Karpas-422 (cell line): Measurements from ENCODE around the gene LAIR1. TPM values are rescaled to one million over a fixed set of nuclear protein-coding genes. Genes with fewer than 3 reads are reported as not detected.

Experiments
- DNase-seq: peaks from one replicate; pipeline ENCODE4 v3.0.0-alpha.2; 2015
- H2AFZ ChIP-seq: fragments of 200-600 bp; sonication (generic); 2 replicates; pipeline ENCODE4 v1.6.1; 2014; ENCODE audit warnings: antibody characterized with exemption, low read length, mixed read lengths
- H3K27ac ChIP-seq: fragments of 200-600 bp; sonication (generic); 2 replicates; pipeline ENCODE4 v1.5.1; 2014; ENCODE audit warnings: mild to moderate bottlenecking, low read length, moderate library complexity
- H3K27me3 ChIP-seq: fragments of 200-600 bp; sonication (generic); 2 replicates; pipeline ENCODE4 v1.6.1; 2014; ENCODE audit warnings: low read length, mixed read lengths
- H3K36me3 ChIP-seq: fragments of 200-600 bp; sonication (generic); 2 replicates; pipeline ENCODE4 v1.6.1; 2014; ENCODE audit warnings: low read length, mixed read lengths; ENCODE audit not compliant: insufficient read depth
- H3K4me1 ChIP-seq: fragments of 200-600 bp; sonication (generic); 2 replicates; pipeline ENCODE4 v1.6.1; 2014; ENCODE audit warnings: mild to moderate bottlenecking, low read length, mixed read lengths
- H3K4me2 ChIP-seq: fragments of 200-600 bp; sonication (generic); 2 replicates; pipeline ENCODE4 v1.6.1; 2014; ENCODE audit warnings: low read length, low read depth, mild to moderate bottlenecking; ENCODE audit not compliant: poor library complexity, severe bottlenecking
- H3K4me3 ChIP-seq: fragments of 200-600 bp; sonication (generic); 2 replicates; pipeline ENCODE4 v1.5.1; 2014; ENCODE audit warnings: mild to moderate bottlenecking, antibody characterized with exemption, low read length, mixed read lengths
- H3K79me2 ChIP-seq: fragments of 200-600 bp; sonication (generic); 2 replicates; pipeline ENCODE4 v1.6.1; 2014; ENCODE audit warnings: mild to moderate bottlenecking, low read length, mixed read lengths
- H3K9ac ChIP-seq: fragments of 200-600 bp; sonication (generic); 2 replicates; pipeline ENCODE4 v1.6.0; 2014; ENCODE audit warnings: low read length
- H3K9me2 ChIP-seq: fragments of 200-600 bp; sonication (generic), shearing (Covaris generic); replicated peaks from 2 replicates; pipeline ENCODE4 v1.6.0; 2014; ENCODE audit warnings: mild to moderate bottlenecking, low read length, moderate library complexity; ENCODE audit not compliant: insufficient read depth
- H3K9me3 ChIP-seq: fragments of 300-700, 200-600 bp; sonication (generic); 2 replicates; pipeline ENCODE4 v1.6.1; 2014; ENCODE audit warnings: low read length, mixed read lengths
- H4K20me1 ChIP-seq: fragments of 200-600 bp; sonication (generic); 2 replicates; pipeline ENCODE4 v1.6.1; 2014; ENCODE audit warnings: mild to moderate bottlenecking, antibody characterized with exemption, low read length, low read depth; ENCODE audit not compliant: insufficient read depth
- total RNA-seq: library from RNA; depleted of rRNA; stranded (reverse); fragments of >200 nt; shearing (Covaris generic); gene quantifications from 2 replicates; pipeline ENCODE4 v1.2.3, GENCODE V29; 2014; ENCODE audit warnings: low replicate concordance

Gene LAIR1
- total RNA-seq, 1 experiment from 2014 or later: 0.15 TPM

DNA sequence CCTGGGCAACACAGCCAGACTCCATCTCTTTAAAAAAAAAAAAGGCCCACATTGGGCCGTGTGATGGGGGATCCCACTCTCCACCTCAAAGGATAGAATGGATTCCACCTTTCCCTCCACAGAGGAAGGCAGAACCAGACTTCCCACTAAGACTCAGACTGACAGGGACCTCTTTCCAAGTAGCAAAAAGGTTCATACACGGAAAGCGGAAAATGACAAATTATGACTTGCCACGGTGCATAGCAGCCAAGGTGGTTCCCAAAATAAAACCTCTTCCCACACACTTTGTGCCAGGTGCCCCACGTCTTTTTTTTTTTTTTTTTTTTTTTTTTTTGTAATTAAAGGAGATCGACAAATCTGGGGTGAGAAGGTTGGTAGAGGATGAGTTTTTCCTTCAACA is 36.2 kb upstream of the LAIR1 start:
- no peak overlapping the region for H3K4me2 ChIP-seq
- no peak overlapping the region for H3K27ac ChIP-seq
- H3K4me3 ChIP-seq: no peak overlapping the region
- H3K9me3 ChIP-seq: no peaks in the 10 kb centered on the region
- no peaks in the 10 kb centered on the region for H3K36me3 ChIP-seq
- no peaks in the 10 kb centered on the region for H3K9me2 ChIP-seq
- no peaks in the 10 kb centered on the region for H3K27me3 ChIP-seq
- H4K20me1 ChIP-seq: no peaks in the 10 kb centered on the region
- H3K4me1 ChIP-seq: no peaks in the 10 kb centered on the region
- no peak for DNase-seq
- no peak overlapping the region for H2AFZ ChIP-seq
- no peaks in the 10 kb centered on the region for H3K79me2 ChIP-seq
- no peak overlapping the region for H3K9ac ChIP-seq

DNA sequence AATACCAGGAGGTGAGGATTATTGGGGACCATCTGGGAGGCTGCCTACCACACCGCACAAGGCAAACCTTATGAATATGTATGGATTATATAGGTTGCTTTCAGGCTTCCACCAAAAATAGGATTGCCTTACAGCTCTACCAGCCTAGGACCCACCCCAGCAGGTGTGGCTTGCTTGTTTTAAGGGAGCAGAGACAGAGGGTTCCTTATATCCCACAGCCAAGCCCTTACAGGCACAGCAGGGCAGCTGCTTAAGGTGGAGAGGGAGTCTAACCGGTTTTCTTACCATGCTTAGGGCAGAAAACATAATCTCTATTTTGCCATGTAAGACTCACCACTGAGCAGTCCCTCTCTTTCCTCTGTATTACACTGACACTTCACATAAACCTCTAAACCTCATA is 34.5 kb upstream of the LAIR1 start:
- H3K4me2 ChIP-seq: no peak overlapping the region
- no peaks in the 10 kb centered on the region for H3K36me3 ChIP-seq
- DNase-seq: no peak
- no peak overlapping the region for H3K4me3 ChIP-seq
- H4K20me1 ChIP-seq: no peaks in the 10 kb centered on the region
- no peaks in the 10 kb centered on the region for H3K4me1 ChIP-seq
- H3K27me3 ChIP-seq: no peaks in the 10 kb centered on the region
- H3K9ac ChIP-seq: no peak overlapping the region
- H3K27ac ChIP-seq: no peak overlapping the region
- H3K79me2 ChIP-seq: no peaks in the 10 kb centered on the region
- no peaks in the 10 kb centered on the region for H3K9me2 ChIP-seq
- H2AFZ ChIP-seq: no peak overlapping the region
- no peaks in the 10 kb centered on the region for H3K9me3 ChIP-seq

DNA sequence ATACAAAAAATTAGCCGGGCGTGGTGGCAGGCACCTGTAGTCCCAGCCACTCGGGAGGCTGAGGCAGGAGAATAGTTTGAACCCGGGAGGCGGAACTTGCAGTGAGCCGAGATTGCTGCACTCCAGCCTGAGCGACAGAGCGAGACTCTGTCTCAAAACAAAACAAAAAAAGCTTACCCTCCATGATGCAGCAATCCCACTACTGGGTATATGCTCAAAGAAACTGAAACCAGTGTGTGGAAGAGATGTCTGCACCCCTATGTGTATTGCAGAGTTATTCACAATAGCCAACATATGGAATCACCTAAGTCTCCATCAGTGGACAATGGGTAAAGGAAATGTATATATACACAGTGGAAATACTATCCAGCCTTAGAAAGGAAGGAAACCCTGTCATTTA is 31.0 kb upstream of the LAIR1 start:
- Histone ChIP-seq H3K79me2 (no peaks in the 10 kb centered on the region), H3K9me3 (no peaks in the 10 kb centered on the region), H3K4me2 (no peak overlapping the region), H3K9me2 (no peaks in the 10 kb centered on the region), H3K27ac (no peak overlapping the region), H2AFZ (no peak overlapping the region), H3K4me1 (no peaks in the 10 kb centered on the region), H3K36me3 (no peaks in the 10 kb centered on the region), H3K4me3 (no peak overlapping the region), H4K20me1 (no peaks in the 10 kb centered on the region), H3K27me3 (no peaks in the 10 kb centered on the region), H3K9ac (no peak overlapping the region)
- no peak for DNase-seq

DNA sequence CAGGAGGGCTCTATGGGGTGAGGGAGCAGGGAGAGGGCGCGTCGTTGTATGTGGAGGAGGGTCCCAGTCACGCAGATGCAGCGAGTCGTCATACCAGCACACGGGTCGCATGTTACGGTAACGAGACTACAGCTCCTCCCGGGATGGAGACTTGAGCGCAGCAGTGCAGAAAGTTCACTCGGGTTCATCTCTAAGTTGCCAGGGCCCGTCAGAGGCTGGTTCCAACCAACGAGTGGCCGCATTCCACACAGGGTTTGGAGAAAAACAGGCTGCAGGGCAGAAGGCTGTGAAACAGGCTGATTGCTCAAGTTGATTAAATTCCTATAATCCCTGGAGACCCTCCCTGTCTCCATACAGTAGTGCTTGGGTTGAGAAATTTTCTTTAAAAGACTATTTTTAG is 28.6 kb upstream of the LAIR1 start:
- no peaks in the 10 kb centered on the region for H4K20me1 ChIP-seq
- H3K27ac ChIP-seq: no peak overlapping the region
- no peaks in the 10 kb centered on the region for H3K36me3 ChIP-seq
- H3K4me3 ChIP-seq: no peak overlapping the region
- no peak overlapping the region for H3K9ac ChIP-seq
- no peaks in the 10 kb centered on the region for H3K9me3 ChIP-seq
- no peaks in the 10 kb centered on the region for H3K9me2 ChIP-seq
- peaks cover 6% of the 10 kb centered on the region for H3K4me1 ChIP-seq
- no peak for DNase-seq
- H3K4me2 ChIP-seq: no peak overlapping the region
- H3K79me2 ChIP-seq: no peaks in the 10 kb centered on the region
- H2AFZ ChIP-seq: no peak overlapping the region
- no peaks in the 10 kb centered on the region for H3K27me3 ChIP-seq

DNA sequence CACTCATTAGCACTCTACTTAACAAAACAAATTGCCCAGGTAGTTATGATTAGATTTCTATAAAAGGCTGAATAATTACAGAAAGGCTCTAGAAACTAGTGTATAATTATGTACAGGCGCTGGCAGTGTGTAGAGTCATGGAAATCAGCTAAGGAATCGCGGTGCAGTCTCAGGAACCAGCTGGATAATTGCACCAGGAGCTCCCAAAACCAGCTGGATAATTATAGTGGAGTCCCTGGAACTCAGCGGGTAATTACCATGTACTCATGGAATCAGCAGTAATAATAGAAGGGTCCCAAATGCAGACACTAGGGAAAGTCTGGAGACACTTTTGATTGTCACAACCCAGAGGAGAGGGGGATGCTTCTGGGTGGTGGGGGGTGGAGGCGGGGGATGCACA is 27.4 kb upstream of the LAIR1 start:
- Histone ChIP-seq H4K20me1 (no peaks in the 10 kb centered on the region), H3K27me3 (no peaks in the 10 kb centered on the region), H3K36me3 (no peaks in the 10 kb centered on the region), H2AFZ (no peak overlapping the region), H3K4me3 (no peak overlapping the region), H3K9ac (no peak overlapping the region), H3K9me2 (no peaks in the 10 kb centered on the region), H3K4me2 (no peak overlapping the region), H3K79me2 (no peaks in the 10 kb centered on the region), H3K9me3 (no peaks in the 10 kb centered on the region), H3K27ac (no peak overlapping the region), H3K4me1 (peaks cover 11% of the 10 kb centered on the region)
- no peak for DNase-seq

DNA sequence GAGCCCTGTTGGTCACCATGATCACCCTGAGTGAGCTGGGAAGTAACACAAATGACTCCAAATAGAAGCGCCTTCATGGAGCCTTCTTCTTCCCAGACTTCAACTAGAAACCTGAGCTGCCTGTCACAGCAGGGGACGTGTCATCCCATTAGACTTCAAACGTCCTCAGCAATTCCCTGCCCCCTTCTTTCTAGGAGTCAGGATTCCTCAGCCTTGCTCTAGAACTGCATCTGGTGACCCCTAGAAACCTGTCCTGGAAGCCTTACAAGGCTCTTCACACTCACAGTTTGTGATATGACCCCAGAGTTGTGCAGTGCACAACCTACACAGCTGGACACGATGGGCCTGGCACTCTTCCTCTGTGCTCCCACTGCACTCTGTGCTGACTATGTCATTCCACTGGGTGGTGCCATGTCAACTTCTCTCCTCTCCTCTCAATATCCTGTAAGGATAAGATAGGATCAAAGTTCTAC is 26.9 kb upstream of the LAIR1 start:
- Histone ChIP-seq H3K9me2 (no peaks in the 10 kb centered on the region), H3K4me3 (no peak overlapping the region), H3K27ac (no peak overlapping the region), H3K9ac (no peak overlapping the region), H3K27me3 (no peaks in the 10 kb centered on the region), H3K4me1 (peaks cover 11% of the 10 kb centered on the region), H3K4me2 (no peak overlapping the region), H3K36me3 (no peaks in the 10 kb centered on the region), H4K20me1 (no peaks in the 10 kb centered on the region), H3K9me3 (no peaks in the 10 kb centered on the region), H2AFZ (no peak overlapping the region), H3K79me2 (no peaks in the 10 kb centered on the region)
- no peak for DNase-seq

DNA sequence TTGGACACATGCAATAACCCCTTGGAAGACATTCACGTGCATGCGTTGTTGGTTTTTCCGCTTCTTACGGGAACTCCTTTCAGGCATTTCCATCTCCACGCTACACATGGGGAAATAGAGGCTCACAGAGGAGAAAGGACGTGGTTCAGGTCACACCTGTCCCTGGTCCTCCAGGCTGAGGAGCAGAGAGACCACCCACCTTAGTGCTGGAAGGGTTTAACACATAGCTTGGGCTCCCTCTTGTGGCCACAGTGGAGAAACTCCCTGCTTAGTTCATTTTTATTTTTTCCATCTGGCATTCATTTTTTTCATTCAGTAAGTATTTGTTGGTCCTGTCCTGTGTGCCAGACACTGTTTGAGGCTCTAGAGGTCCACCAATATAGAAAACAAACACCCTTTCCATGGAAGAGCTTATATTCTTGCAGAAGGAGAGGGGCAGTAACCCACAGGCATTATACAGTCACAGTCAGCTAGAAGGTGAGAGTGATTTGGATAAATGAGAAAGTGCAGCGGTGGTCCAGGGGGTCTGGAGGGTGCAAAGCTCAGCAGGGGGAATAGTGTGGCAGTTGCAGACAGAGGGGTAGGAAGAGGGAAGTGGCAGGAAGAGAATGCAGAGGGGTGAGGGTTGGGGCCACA is 26.3 kb upstream of the LAIR1 start:
- Histone ChIP-seq H3K27me3 (no peaks in the 10 kb centered on the region), H2AFZ (no peak overlapping the region), H3K9ac (no peak overlapping the region), H3K79me2 (no peaks in the 10 kb centered on the region), H3K27ac (no peak overlapping the region), H4K20me1 (no peaks in the 10 kb centered on the region), H3K36me3 (no peaks in the 10 kb centered on the region), H3K4me3 (no peak overlapping the region), H3K4me1 (peaks cover 11% of the 10 kb centered on the region), H3K4me2 (no peak overlapping the region), H3K9me3 (no peaks in the 10 kb centered on the region), H3K9me2 (no peaks in the 10 kb centered on the region)
- DNase-seq: peak; percentile 88

DNA sequence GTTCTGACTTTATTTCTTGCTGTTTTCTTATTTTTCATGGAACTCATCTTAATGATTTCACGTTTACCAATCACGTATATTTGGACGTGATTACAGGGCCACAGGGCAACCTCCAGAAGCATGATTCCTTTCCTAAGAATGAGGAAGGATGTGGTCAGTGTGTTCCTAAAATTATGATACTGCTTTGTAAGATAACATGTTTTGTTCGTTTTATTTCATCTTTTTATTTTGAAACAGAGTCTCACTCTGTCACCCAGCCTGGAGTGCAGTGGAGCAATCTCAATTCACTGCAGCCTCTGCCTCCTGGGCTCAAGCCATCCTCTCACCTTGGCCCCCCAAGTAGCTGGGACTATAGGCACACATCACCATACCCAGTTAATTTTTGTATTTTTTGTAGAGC is 24.8 kb upstream of the LAIR1 start:
- Histone ChIP-seq H3K79me2 (no peaks in the 10 kb centered on the region), H2AFZ (no peak overlapping the region), H3K36me3 (no peaks in the 10 kb centered on the region), H3K27ac (no peak overlapping the region), H3K9me2 (no peaks in the 10 kb centered on the region), H3K4me1 (peaks cover 11% of the 10 kb centered on the region), H3K4me2 (no peak overlapping the region), H3K4me3 (no peak overlapping the region), H3K9ac (no peak overlapping the region), H3K9me3 (no peaks in the 10 kb centered on the region), H4K20me1 (no peaks in the 10 kb centered on the region), H3K27me3 (no peaks in the 10 kb centered on the region)
- DNase-seq: no peak

DNA sequence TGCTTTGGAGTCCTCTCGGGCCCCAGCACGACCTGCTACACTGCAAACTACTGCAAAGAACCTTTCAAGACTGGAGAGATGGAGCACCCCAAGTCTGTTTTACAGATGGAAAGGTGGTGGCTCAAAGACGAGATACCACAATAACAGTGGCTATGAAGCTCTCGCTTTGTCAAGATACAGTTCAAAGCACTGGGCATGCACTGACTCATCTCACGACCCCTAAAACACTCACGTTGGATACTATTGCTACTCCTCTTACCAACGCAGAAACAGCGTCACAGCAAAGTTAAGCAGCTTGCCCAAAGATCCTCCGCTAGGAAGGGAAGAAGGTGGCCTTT is 24.0 kb upstream of the LAIR1 start:
- no peak for DNase-seq
- no peaks in the 10 kb centered on the region for H3K36me3 ChIP-seq
- H3K9me3 ChIP-seq: no peaks in the 10 kb centered on the region
- H3K4me1 ChIP-seq: peaks cover 11% of the 10 kb centered on the region
- no peak overlapping the region for H3K4me3 ChIP-seq
- no peaks in the 10 kb centered on the region for H3K9me2 ChIP-seq
- H3K27me3 ChIP-seq: no peaks in the 10 kb centered on the region
- H4K20me1 ChIP-seq: no peaks in the 10 kb centered on the region
- H3K79me2 ChIP-seq: no peaks in the 10 kb centered on the region
- H3K9ac ChIP-seq: no peak overlapping the region
- no peak overlapping the region for H2AFZ ChIP-seq
- no peak overlapping the region for H3K27ac ChIP-seq
- peak overlapping the region; percentile 10 for H3K4me2 ChIP-seq
